Endothelial cell of umbilical vein (primary cell): ENCODE results near the gene SSR2. TPM values are rescaled to one million over a fixed set of nuclear protein-coding genes. Genes with fewer than 3 reads are reported as not detected.

ENCODE experiments used
- BruUV-seq: library from RNA; stranded (reverse); fragments of 400-500 nt; replicated peaks from 2 replicates; lab custom pipeline; 2021; lab: Mats Ljungman, UMichigan
- CTCF ChIA-PET: fragments of 300-600, 350-600 bp; sonication (Branson Sonifier 250); formaldehyde crosslinking; loops from one replicate; lab custom pipeline; 2021; ENCODE audit warnings: antibody characterized with exemption, inconsistent platforms; lab: Charles Lee
- POLR2A ChIA-PET: fragments of 300-600, 350-600 bp; sonication (Branson Sonifier 250); formaldehyde crosslinking; loops from one replicate; lab custom pipeline; 2021; ENCODE audit warnings: antibody characterized with exemption, inconsistent platforms; lab: Charles Lee
- DNase-seq: peaks from one replicate; pipeline ENCODE4 v3.0.0-alpha.2; 2011; ENCODE audit warnings: low read depth, low spot score
- FAIRE-seq: peaks from 2 replicates; lab custom pipeline; 2011; peaks lifted over from hg19 to GRCh38; lab: Jason Lieb, UNC
- H2AFZ ChIP-seq: 2 replicates; pipeline ENCODE4 v1.6.0; 2012; ENCODE audit warnings: low read depth, low read length, control low read depth, inconsistent platforms
- H3K27ac ChIP-seq: 2 replicates; pipeline ENCODE4 v1.5.1; 2011; ENCODE audit warnings: low read depth, mild to moderate bottlenecking, control low read depth, low read length, moderate library complexity; ENCODE audit not compliant: insufficient read depth
- H3K27me3 ChIP-seq, 2 experiments: 2 replicates each; pipeline versions ENCODE4 v1.6.0 to v1.6.1; 2011; ENCODE audit warnings: low read length in 2 of 2, mixed read lengths in 1 of 2; ENCODE audit not compliant: control insufficient read depth in 2 of 2, insufficient read depth in 2 of 2
- H3K36me3 ChIP-seq, 2 experiments: 2 replicates in 1 of 2; 3 replicates in 1 of 2; pipeline ENCODE4 v1.5.1; 2011; ENCODE audit warnings: low read length in 2 of 2, mild to moderate bottlenecking in 1 of 2, moderate library complexity in 1 of 2; ENCODE audit not compliant: control insufficient read depth in 2 of 2, insufficient read depth in 2 of 2; ENCODE audit errors: extremely low read depth in 1 of 2
- H3K4me1 ChIP-seq: 3 replicates; pipeline ENCODE4 v1.5.1; 2011; ENCODE audit warnings: mild to moderate bottlenecking, low read length; ENCODE audit not compliant: control insufficient read depth, insufficient read depth; ENCODE audit errors: extremely low read depth
- H3K4me2 ChIP-seq: 2 replicates; pipeline ENCODE4 v1.6.1; 2011; ENCODE audit warnings: low read length, control low read depth, mixed read lengths; ENCODE audit not compliant: insufficient read depth
- H3K4me3 ChIP-seq, 3 experiments: fragments of 200-600 bp in 1 of 3; sonication (generic), shearing (Covaris generic) in 1 of 3; replicated peaks in 1 of 3; 2 replicates each; pipeline ENCODE4 v1.5.1; 2011 to 2016; ENCODE audit warnings: control low read depth in 3 of 3, low read length in 3 of 3, mild to moderate bottlenecking in 2 of 3, inconsistent platforms in 1 of 3, low read depth in 1 of 3, moderate library complexity in 1 of 3; ENCODE audit not compliant: insufficient read depth in 1 of 3
- H3K79me2 ChIP-seq: 2 replicates; pipeline ENCODE4 v1.6.0; 2012; ENCODE audit warnings: low read length, inconsistent platforms; ENCODE audit not compliant: control insufficient read depth, insufficient read depth
- H3K9ac ChIP-seq: replicated peaks from 2 replicates; pipeline ENCODE3; 2011; ENCODE audit warnings: low read length, control low read depth; ENCODE audit not compliant: insufficient read depth; ENCODE audit errors: extremely low read depth
- H3K9me1 ChIP-seq: replicated peaks from 3 replicates; pipeline ENCODE4 v1.6.0; 2011; ENCODE audit warnings: mild to moderate bottlenecking, low read length; ENCODE audit not compliant: control insufficient read depth, insufficient read depth; ENCODE audit errors: extremely low read depth
- H3K9me3 ChIP-seq: replicated peaks from 2 replicates; pipeline ENCODE4 v1.5.1; 2012; ENCODE audit warnings: low read length, inconsistent platforms; ENCODE audit not compliant: control insufficient read depth, insufficient read depth
- H4K20me1 ChIP-seq: replicated peaks from 2 replicates; pipeline ENCODE3; 2011; ENCODE audit warnings: mild to moderate bottlenecking, low read length; ENCODE audit not compliant: control insufficient read depth, insufficient read depth; ENCODE audit errors: extremely low read depth
- EZH2 ChIP-seq: IDR thresholded peaks from 2 replicates; pipeline ENCODE4 v1.6.1; 2012; ENCODE audit warnings: borderline replicate concordance, low read depth, mild to moderate bottlenecking, moderate library complexity, low read length, inconsistent platforms; ENCODE audit not compliant: severe bottlenecking
- FOS ChIP-seq: IDR thresholded peaks from 2 replicates; pipeline ENCODE4 v1.6.1; 2011; ENCODE audit warnings: mild to moderate bottlenecking, low read length, moderate library complexity, borderline replicate concordance; ENCODE audit not compliant: insufficient read depth
- JUN ChIP-seq: IDR thresholded peaks from 2 replicates; pipeline ENCODE4 v1.6.1; 2011; ENCODE audit warnings: borderline replicate concordance, low read depth; ENCODE audit not compliant: insufficient read length, insufficient read depth
- MYC ChIP-seq: IDR thresholded peaks from one replicate; pipeline ENCODE4 v1.6.1; 2011; ENCODE audit warnings: mild to moderate bottlenecking, low read depth, low read length
- POLR2A ChIP-seq: IDR thresholded peaks from 2 replicates; pipeline ENCODE4 v1.6.1; 2012; ENCODE audit warnings: low read depth, mild to moderate bottlenecking, control low read depth, low read length
- dilution Hi-C: fragments of 300-500 bp; cut with MboI; formaldehyde crosslinking; loops from one replicate; pipeline ENCODE4 v1.15.0; 2019; ENCODE audit warnings: low sequenced_read_pairs; ENCODE audit not compliant: extremely low pct_ligation_motif_present
- intact Hi-C: fragments of 100-400 bp; cut with micrococcal nuclease; formaldehyde crosslinking; loops from one replicate; pipeline ENCODE4 v1.10.0; 2022
- polyA plus RNA-seq, 4 experiments: library from polyadenylated mRNA; depleted of rRNA in 3 of 4; stranded (reverse) in 3 of 4; unstranded in 1 of 4; fragments of >200 nt; gene quantifications; 2 replicates each; pipeline versions ENCODE4 v1.2.1 to v1.2.3, GENCODE V29; 2011 to 2012; ENCODE audit warnings: missing spikeins in 1 of 4
- total RNA-seq: library from RNA; stranded (reverse); gene quantifications from 2 replicates; pipeline ENCODE4 v1.2.3, GENCODE V29; 2021
- TF ChIP-seq, protein P1 (sequence below), 2 donors: IDR thresholded peaks; 1 replicate in 1 of 2; 2 replicates in 1 of 2; pipeline ENCODE4 v1.5.1; 2011; ENCODE audit warnings: low read length in 2 of 2, mild to moderate bottlenecking in 2 of 2, moderate library complexity in 2 of 2, control low read depth in 1 of 2, inconsistent platforms in 1 of 2, low read depth in 1 of 2; ENCODE audit not compliant: insufficient read depth in 1 of 2; ENCODE audit errors: extremely low read depth in 1 of 2

The SSR2 gene
- total and polyA plus RNA-seq, 2 donors (not counting 3 experiments of a cell fraction or from before 2014, with no cell fraction given), result 362 to 1,787 TPM

DNA sequence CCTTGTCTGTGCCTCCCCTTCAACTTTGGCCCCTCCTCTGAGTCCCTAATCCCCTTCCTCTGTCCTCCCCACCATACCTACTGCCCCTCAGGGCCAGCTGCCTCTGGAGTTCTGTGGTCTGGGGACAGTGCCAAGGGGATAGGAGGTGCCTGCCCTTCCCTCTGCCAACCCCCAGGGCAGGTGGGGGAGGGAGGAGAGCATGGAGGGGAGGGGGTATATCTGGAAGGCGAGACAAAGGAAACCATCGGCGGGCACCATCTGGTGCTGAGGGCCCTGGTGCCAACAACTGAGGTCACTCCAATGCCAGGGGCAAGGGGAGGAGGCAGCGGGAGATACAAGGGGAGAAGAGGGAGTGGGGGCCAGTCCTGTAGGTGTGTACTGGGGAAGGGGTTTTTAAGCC is 49.8 kb upstream of the SSR2 start:
- TF ChIP-seq JUN (no peak), FOS (no peak), POLR2A (no peak), MYC (no peak), EZH2 (no peak)
- TF ChIP-seq, protein P1, sequence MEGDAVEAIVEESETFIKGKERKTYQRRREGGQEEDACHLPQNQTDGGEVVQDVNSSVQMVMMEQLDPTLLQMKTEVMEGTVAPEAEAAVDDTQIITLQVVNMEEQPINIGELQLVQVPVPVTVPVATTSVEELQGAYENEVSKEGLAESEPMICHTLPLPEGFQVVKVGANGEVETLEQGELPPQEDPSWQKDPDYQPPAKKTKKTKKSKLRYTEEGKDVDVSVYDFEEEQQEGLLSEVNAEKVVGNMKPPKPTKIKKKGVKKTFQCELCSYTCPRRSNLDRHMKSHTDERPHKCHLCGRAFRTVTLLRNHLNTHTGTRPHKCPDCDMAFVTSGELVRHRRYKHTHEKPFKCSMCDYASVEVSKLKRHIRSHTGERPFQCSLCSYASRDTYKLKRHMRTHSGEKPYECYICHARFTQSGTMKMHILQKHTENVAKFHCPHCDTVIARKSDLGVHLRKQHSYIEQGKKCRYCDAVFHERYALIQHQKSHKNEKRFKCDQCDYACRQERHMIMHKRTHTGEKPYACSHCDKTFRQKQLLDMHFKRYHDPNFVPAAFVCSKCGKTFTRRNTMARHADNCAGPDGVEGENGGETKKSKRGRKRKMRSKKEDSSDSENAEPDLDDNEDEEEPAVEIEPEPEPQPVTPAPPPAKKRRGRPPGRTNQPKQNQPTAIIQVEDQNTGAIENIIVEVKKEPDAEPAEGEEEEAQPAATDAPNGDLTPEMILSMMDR (IDR thresholded peaks at IDR 0.05; ENCODE audit: extremely low read depth in 1 of 2, insufficient read depth in 1 of 2, low read depth in 1 of 2, low read length in 2 of 2), result no peak
- Histone ChIP-seq H3K79me2 (no peaks in the 10 kb centered on the region), H3K4me2 (no peak overlapping the region), H3K9ac (no peak overlapping the region), H3K27ac (no peak overlapping the region), H3K27me3 (no peaks in the 10 kb centered on the region), H3K9me3 (no peaks in the 10 kb centered on the region), H3K36me3 (peaks cover 0 to 15% of the 10 kb centered on the region in 2 experiments), H4K20me1 (no peaks in the 10 kb centered on the region), H3K4me3 (no peak overlapping the region), H3K4me1 (peaks cover 6% of the 10 kb centered on the region), H3K9me1 (no peaks in the 10 kb centered on the region), H2AFZ (no peak overlapping the region)
- DNase-seq (no peak), FAIRE-seq (no peak)
- dilution Hi-C loops, result no loop called here
- ChIA-PET CTCF (interaction anchor here (1.4 kb wide), 1 partner anchor 154 kb away, joined by 3 read pairs; no protein-coding TSS in a partner anchor), POLR2A (no interaction called here)
- no TSS peak for BruUV-seq
- intact Hi-C loops, result no loop called here
